AG04450 (cell line): ENCODE data around the gene SIN3A. TPM values are rescaled to one million over a fixed set of nuclear protein-coding genes. Genes with fewer than 3 reads are reported as not detected.

Experiments used
- CTCF ChIA-PET: fragments of 300-600, 350-600 bp; formaldehyde crosslinking; extraction: SDS; loops from one replicate; lab custom pipeline; 2022; ENCODE audit warnings: antibody characterized with exemption, inconsistent platforms; lab: Charles Lee
- POLR2A ChIA-PET: fragments of 350-600 bp; formaldehyde crosslinking; extraction: SDS; loops from one replicate; lab custom pipeline; 2021; ENCODE audit warnings: antibody characterized with exemption, inconsistent platforms; lab: Yijun Ruan, JAX
- DNase-seq: peaks from one replicate; pipeline ENCODE4 v3.0.0-alpha.2; 2011; ENCODE audit warnings: low read depth, low spot score
- H3K27ac ChIP-seq: one replicate; pipeline ENCODE4 v1.5.1; 2012; ENCODE audit warnings: low read depth, low read length, control low read depth
- H3K27me3 ChIP-seq: one replicate; pipeline ENCODE4 v1.6.0; 2012; ENCODE audit warnings: low read length; ENCODE audit not compliant: control insufficient read depth, insufficient read depth
- H3K4me3 ChIP-seq: 2 replicates; pipeline ENCODE4 v1.5.1; 2011; ENCODE audit warnings: mild to moderate bottlenecking, low read depth, low read length, control low read depth
- H3K9me3 ChIP-seq: 2 replicates; pipeline ENCODE4 v1.5.1; 2012; ENCODE audit warnings: low read length; ENCODE audit not compliant: control insufficient read depth, insufficient read depth
- CTCF ChIP-seq: IDR thresholded peaks from 2 replicates; pipeline ENCODE4 v1.5.1; 2011; ENCODE audit warnings: low read depth, low read length, control low read depth, inconsistent platforms
- polyA plus RNA-seq: library from polyadenylated mRNA; depleted of rRNA; stranded (reverse); fragments of >200 nt; gene quantifications from 2 replicates; pipeline ENCODE4 v1.2.3, GENCODE V29; 2011

Gene SIN3A
- polyA plus RNA-seq, 1 experiment: 28.0 TPM

- H3K9me3 ChIP-seq: no peaks in the 10 kb centered on the region; the same call in 1 of the 2 replicates
- CTCF ChIA-PET: interaction anchor here (0.5 to 1.0 kb wide), 2 partner anchors 86 to 230 kb away, joined by 3 to 6 read pairs; no protein-coding TSS in a partner anchor
- H3K4me3 ChIP-seq: peak overlapping the region; percentile 85
- H3K27me3 ChIP-seq: no peaks in the 10 kb centered on the region
- peak; percentile 100 for DNase-seq
- peak overlapping the region; percentile 98 for H3K27ac ChIP-seq
- no peak for TF ChIP-seq CTCF
- POLR2A ChIA-PET: interaction anchor here (0.5 to 2.5 kb wide), 10 partner anchors 26 to 390 kb away, joined by 3 to 18 read pairs (median 3); partner anchors contain the start of genes IMP3, MAN2C1 and SNUPN
These were observed 2.4 kb upstream of the SIN3A start for GRCh38 chr15:75453703-75454470.

- POLR2A ChIA-PET: interaction anchor here (0.5 to 3.0 kb wide), 5 partner anchors 85 to 201 kb away, joined by 3 to 25 read pairs (median 3); partner anchors contain the start of genes MAN2C1 and SNUPN
- Histone ChIP-seq H3K9me3 (no peaks in the 10 kb centered on the region; the same call in 1 of the 2 replicates), H3K27ac (peak overlapping the region; percentile 98), H3K4me3 (peak overlapping the region; percentile 74), H3K27me3 (no peaks in the 10 kb centered on the region)
- DNase-seq: no peak
- CTCF ChIA-PET: interaction anchor here (1.0 to 1.7 kb wide), 2 partner anchors 58 to 85 kb away, joined by 4 to 6 read pairs; no protein-coding TSS in a partner anchor
- TF ChIP-seq CTCF: 0 out of 2 replicates have a peak, but pooled peaks have one; percentile 6
These were observed 1.6 kb upstream of the SIN3A start for GRCh38 chr15:75452865-75453702.

GRCh38 chr15:75452364-75452864 is 924 bp upstream of the SIN3A start:
- H3K27me3 ChIP-seq: no peaks in the 10 kb centered on the region
- ChIA-PET CTCF (interaction anchor here (1.4 to 3.0 kb wide), 3 partner anchors 11 to 85 kb away, joined by 3 to 35 read pairs (median 4); partner anchors contain the start of gene MAN2C1), POLR2A (interaction anchor here (0.5 to 3.0 kb wide), 10 partner anchors 9 to 209 kb away, joined by 3 to 25 read pairs (median 4); partner anchors contain the start of genes IMP3, MAN2C1 and PTPN9)
- no peak for TF ChIP-seq CTCF
- DNase-seq: peak; percentile 41
- H3K27ac ChIP-seq: peak overlapping the region; percentile 98
- H3K9me3 ChIP-seq: no peaks in the 10 kb centered on the region; the same call in 1 of the 2 replicates
- H3K4me3 ChIP-seq: peak overlapping the region; percentile 74

- TF ChIP-seq CTCF: no peak
- ChIA-PET POLR2A (interaction anchor here (0.6 to 3.0 kb wide), 13 partner anchors 8 to 422 kb away, joined by 3 to 25 read pairs (median 5); partner anchors contain the start of genes IMP3, MAN2C1 and PTPN9), CTCF (interaction anchor here (0.6 to 3.0 kb wide), 7 partner anchors 10 to 1454 kb away, joined by 3 to 35 read pairs (median 3); partner anchors contain the start of gene MAN2C1)
- Histone ChIP-seq H3K27ac (peak overlapping the region; percentile 93), H3K27me3 (no peaks in the 10 kb centered on the region), H3K4me3 (peak overlapping the region; percentile 96), H3K9me3 (no peaks in the 10 kb centered on the region; the same call in 1 of the 2 replicates)
- no peak for DNase-seq
These were observed 252 bp downstream of the SIN3A start for GRCh38 chr15:75451202-75451673.
